ENCODE measurements around the gene PNRC1.
"Not testable (repeated sequence)": the region's sequence is repeated elsewhere in the genome, so short reads cannot be mapped to it uniquely, and the experiment has no call there.

PNRC1 gene

DNA sequence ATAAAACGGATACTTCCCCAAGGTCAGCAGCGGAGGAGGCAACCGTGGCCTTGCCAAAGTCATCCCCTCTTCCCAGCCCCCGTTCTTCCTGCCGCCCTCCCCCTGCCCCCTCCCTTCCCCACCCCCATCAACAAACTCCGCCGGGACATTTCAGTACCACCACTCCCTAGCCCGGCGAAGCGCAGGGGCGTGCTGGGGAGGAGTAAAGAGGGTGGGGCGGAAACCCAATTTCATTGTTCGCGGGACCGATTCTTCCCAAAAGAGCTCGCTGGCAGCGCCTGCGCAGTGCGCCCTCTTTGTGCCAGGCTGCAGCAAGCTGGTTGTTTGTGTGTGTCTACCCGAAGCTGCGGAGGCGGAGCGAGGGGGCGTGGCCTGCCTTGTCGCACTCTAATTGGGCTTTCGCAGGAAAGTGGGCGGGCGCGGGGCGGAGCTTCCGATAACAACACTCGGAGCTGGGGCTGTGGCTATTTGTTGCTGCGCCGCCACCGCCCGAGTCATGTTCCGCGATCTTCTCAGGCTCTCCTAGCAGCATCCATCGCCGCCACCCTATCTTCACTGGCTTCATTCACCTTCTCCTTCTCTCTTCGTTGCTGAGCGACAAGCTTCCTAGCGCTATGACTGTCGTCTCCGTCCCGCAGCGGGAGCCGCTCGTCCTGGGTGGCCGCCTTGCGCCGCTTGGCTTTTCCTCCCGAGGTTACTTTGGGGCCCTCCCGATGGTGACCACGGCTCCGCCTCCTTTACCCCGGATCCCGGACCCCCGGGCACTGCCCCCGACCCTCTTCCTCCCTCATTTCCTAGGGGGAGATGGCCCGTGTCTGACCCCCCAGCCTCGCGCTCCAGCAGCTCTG is at the start of gene PNRC1:
Gene PNRC1, plus strand, starts transcription at position 471 of the 848 bp plus-strand sequence. Its CDS starts 144 bp downstream, at position 615.
- DNase-seq: peak; percentile 97

DNA sequence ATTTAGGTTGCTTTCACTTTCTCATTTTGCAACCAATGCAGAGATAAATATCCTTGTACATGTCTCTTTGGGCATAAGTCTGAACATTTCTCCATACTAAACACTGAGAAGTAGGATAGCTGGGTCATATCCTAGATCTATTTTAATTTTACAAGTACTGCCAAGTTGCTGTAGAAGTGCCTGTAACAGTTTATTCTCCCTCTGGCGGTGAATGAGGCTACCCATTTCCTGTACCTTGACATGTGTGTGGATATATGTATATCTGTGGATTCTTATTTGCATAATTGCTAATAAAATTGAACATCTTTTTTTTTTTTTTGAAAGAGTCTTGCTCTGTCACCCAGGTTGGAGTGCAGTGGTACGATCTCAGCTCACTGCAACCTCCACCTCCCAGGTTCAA is 48.0 kb upstream of the PNRC1 start:
- no peak for DNase-seq

DNA sequence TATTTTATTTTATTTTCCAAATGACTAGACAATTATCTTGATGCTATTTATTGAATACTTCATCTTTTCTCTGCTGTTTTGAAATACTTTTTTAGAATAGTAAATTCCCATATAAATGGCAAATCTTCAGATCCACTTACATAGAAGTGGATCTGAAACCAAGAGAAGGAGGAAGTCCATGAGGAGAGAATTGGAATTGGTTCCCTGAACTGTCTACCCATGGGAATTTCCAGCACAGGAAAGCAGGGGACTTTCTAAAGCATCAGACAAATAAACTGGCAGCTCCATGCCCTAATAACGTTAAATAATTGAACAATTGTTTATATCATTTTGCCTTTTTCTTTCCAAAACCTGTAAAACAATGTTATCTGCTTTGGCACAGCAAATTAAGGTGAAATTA is 47.1 kb upstream of the PNRC1 start:
- DNase-seq: no peak

DNA sequence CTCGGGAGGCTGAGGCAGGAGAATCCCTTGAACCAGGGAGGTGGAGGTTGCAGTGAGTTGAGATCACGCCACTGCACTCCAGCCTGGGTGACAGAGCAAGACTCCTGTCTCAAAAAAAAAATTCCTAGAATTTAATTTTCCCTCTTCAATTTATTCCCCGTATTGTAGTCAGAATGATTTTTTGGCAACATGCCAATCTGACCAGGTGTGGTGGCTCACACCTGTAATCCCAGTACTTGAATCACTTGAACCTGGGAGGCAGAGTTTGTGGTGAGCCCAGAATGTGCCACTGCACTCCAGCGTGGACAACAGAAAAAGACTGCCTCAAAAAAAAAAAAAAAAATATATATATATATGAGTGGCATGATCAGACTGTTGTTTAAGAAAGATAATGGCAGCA is 46.4 kb upstream of the PNRC1 start:
- DNase-seq: not testable (repeated sequence)

DNA sequence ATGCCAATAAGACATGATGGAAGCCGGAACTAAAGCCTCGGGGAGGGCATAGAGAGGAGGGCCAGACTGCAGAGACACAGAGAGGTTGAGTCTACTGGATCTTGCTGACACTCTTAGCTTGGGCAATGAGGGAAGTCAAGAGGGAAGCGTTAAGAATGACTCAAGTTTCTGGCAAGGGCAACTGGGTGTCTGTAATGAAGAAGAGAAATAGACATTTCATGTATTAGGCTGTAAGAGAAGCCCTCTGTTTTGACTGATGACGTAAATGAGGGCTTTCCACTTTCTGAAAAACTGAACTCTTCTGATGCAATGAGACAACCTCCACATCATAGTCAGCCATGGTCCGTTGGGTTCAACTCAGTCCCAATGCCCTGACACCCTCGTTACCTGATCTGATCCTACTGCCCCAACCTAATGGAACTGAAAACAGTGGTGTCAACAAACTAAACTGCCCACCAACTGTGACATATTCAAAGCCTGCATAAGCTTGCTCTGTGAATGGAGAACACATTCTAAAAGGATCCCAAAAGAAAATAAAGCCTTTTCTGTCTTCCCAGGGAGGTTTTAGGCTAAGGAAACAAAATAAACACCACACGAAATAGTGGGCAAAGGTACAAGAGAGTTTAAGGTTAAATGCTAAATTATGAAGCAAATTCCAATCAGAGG is 45.8 kb upstream of the PNRC1 start:
- no peak for DNase-seq

DNA sequence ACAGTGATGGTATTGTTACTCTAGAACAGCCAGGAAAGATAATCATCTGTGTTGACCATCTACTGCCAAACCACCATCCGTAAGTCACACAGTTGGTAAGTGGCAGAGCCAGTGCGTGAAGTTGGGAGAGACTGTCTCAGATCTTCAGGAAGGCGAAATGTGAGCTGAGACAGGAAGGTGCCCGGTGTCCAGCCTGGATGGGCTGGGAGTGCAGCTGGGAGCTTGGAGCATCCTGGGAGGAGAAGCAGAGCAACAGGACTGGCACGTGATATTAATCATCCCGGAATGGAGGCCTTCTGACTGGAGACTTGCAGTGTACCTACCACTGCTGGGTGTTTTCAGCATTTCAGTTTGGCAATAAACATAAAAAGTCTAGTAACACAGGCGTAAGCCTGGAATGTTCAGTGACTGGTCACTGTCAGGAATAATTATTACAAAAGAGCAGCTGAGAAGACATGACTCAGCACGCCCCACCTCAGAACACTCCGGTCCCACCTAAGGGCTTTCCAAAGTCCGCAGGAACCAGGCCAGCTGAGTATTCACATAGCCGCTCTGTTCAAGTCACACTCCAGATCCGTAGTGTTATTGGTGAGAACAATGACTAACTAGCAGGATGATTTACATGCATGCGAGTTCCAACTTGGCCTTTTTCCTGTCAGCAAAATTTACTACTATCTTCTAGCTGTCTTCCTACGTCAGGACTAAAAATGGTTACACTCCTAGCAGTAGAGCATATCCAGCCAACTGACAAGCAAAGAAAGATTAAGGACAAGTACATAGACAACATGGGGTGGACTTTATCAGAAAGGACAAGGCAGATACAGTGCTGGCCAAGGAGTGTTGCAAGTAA is 45.1 kb upstream of the PNRC1 start:
- DNase-seq: no peak

DNA sequence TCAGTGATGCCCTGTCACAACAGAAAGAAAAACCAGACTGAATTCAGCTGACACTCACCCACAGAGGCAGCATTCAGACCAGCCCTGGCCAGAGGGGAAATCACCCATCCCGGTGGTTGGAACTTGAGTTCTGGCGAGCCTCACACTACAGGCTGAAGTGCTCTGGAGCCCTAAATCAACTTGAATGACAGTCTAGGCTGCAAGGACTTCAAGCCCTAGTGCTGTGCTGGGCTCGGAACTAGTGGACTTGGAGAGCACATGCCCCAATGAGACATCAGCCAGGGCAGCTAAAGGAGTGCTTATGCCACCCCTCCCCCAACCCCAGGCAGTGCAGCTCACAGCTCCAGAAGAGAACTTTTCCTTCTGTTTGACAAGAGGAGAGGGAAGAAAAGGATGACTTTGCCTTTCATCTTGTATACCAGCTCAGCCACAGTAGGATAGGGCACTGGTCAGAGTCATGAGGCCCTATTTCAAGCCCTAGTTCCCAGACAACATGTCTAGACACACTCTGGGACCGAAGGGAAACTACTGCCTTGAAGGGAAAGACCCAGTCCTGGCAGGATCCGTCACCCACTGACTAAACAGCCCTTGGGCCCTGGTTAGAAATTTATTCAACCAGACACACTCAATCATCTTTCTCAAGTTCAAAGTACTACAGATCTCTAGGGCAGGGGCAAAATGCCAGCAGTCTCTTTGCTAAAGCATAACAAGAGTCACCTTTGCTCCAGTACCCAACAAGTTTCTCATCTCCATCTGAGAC is 43.2 kb upstream of the PNRC1 start:
- no peak for DNase-seq

DNA sequence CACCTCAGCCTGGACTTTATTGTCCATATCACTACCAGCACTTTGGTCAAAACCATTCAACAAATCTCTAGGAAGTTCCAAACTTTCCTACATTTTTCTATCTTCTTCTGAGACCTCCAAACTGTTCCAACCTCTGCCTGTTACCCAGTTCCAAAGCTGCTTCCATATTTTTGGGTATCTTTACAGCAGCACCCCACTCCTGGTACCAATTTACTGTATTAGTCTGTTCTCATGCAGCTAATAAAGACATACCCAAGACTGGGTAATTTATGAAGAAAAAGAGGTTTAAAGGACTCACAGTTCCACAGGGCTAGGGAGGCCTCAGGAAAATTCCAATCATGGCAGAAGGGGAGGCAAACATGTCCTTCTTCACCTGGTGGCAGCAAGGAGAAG is 42.7 kb upstream of the PNRC1 start:
- not testable (repeated sequence) for DNase-seq

DNA sequence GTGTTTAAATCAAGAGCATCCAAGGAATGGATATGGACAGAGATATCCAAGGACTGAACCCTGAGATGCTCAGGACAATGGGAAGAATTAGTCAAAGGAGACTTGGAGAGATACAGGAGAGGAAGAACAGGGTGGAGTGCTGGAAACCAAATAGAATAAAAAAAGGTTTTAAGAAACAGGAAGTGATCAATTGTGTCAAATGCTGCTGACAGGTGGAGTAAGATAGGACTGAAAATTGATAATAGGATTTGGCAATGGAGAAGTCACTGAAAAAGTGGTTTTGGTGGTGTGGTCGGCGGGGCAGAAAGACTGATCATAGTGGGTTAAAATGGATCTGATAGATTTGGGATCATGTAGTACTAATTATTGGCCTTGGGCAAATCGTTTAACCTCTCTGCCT is 37.9 kb upstream of the PNRC1 start:
- no peak for DNase-seq

DNA sequence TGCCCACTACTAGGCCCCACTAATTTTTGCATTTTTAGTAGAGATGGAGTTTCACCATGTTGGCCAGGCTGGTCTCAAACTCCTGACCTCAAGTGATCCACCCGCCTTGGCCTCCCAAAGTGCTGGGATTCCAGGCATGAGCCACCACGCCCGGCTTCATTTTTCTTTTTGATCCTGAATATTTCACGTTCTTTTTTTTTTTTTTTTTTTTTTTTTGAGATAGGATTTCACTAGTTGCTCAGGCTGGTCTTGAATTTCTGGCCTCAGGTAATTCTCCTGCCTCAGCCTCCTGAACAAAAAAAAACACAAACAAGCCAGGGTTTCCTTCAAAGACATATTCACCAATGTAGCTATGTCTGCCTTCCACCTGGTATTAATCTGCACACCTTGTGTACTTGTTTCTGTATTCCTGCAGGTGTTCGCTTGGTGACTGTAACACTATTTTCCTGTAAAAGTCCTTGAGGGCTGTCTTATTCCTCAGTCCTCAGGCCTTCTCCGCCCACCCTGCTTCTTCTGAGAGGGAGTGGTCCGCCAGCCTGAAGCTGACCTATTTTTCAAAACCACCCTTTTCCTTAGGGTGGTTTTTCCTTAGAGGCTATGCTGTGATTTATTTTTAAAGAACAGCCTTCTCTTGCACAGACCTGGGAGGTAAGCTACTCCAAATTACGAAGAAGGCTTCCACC is 36.1 kb upstream of the PNRC1 start:
- DNase-seq: no peak

DNA sequence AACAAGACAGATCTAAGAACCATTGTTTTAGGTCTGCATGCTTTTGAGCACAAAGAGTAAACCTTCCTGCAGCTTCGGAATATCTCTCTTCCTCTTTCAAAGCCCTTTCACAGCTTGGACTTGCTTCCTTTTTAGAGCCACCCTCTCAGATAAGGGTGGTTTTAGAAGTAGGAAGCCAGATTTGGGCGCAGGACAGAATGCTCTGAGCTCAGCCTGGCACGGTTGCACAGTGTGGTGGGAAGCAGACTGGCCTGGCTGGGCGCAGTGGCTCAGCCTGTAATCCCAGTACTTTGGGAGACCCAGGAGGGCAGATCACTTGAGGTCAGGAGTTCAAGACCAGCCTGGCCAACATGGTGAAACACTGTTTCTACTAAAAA is 35.6 kb upstream of the PNRC1 start:
- DNase-seq: no peak

DNA sequence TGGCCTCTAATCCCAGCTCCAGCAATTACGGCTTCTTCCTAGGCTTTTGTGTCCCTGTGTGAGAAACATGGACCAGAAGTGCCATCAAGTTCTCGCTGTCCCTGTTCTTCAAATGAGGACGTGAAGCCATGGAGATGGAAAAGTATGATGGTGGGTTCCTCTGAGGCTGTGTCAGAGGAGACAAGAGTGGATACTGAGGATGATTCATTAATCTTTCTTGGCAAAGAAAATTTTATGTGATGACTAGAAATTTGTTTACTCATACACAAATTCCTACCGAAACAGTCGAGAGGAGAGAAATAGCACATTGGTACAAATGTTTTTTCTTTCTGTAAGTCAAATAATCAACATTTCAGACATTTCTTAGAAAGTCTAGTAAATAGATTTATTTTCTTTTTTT is 35.0 kb upstream of the PNRC1 start:
- DNase-seq: no peak

DNA sequence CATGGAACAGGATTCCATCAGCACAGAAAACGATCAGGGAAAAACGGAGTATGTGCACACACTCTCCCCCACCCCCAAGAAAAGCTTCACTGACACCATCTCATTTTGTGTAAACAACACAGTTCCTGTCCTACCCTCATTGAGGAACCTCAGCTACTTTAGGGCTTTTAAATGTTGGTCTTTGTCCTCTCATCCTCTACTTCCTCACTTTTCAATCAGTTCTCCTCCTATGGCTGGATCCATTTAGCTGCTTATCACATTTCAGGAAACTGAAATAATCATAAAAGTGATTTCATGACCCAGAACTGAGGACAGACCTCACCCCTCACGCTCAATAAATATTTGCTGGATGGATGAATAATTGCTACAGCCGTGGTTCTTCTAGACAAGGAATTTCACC is 33.1 kb upstream of the PNRC1 start:
- DNase-seq: no peak

DNA sequence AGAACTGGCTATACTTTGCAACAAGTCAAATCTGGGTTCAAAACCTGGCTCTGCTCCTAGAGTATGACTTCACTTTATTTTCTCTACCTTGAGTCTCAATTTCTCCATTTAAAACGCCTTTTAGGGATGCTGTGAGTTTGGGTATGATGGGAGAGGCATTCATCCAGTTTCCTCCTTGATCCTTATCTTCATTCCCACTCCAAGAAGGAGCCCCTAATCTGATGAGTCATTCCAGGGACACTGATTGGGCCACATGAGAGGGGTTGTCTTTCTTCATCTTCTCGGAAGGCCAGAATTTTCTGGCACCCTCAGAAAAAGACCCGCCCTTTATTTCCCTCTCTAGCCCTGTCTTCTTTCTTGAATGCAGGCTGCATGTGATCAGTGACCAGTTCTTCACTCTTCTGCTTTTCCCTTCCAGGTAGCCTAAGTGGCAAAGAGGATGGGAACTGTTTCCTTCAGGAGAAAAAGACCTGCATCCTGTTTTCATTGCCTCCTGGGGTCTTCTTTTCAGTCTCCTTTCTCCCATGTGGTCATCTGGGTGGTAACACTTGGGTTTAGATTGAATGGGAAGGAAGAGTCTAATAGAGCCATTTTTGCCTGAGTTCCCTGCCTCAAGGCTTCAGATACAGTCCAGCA is 32.1 kb upstream of the PNRC1 start:
- no peak for DNase-seq

DNA sequence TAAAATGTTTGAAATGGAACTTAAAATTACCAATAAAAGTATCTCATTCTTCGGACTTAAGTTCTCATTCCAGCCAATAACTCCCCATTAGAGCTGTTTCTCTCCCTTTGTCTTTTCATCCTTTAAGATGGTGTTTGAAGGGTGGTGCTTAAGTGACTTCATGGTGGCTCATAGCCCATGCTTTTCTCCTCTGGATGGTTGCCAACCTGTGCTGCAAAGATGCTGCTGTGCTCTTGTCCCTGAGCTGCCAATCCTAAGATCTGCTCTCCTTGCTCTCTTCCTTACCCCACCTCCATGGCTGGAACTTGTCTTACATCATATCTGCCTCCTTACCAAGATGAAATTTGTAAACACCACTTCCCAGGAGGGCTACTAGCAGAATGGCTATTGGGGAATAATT is 31.6 kb upstream of the PNRC1 start:
- DNase-seq: no peak

DNA sequence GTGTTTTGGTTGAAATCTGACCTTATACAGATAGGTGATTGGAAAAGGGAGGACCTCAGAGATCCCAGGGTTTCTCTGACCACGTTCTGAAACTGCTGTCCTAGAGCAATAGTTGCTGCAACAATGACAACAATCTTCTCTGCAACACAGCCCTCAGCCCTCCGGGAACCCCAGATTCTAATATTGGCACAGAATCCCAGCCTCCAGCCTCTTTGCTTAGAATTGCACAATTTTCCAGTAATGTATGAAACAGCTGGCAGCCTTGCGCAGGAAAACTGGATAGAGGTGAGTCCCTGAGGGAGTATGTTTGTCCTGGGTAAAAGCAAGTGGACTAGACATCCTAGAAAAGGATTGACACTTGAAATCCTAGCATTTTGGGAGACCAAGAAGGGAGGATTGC is 30.4 kb upstream of the PNRC1 start:
- no peak for DNase-seq

DNA sequence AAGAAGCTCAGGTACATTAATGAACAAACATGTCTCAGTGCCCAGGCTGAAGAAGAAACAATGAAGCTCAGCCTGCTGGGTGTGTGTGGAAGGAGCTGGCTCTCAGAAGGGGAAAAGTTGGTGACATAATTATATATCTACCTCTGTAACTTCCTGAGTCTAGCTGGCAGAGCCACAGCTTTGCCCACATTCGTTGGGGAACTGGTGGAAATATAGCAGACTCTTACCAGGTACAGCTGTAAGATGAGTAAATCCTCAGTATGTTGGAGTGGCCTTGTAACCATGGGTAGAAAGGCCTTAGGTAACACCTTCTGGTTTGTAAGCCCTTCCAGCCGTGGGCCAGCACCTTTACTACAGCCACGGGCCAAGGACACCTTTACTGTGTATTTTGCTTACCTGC is 29.9 kb upstream of the PNRC1 start:
- DNase-seq: no peak

DNA sequence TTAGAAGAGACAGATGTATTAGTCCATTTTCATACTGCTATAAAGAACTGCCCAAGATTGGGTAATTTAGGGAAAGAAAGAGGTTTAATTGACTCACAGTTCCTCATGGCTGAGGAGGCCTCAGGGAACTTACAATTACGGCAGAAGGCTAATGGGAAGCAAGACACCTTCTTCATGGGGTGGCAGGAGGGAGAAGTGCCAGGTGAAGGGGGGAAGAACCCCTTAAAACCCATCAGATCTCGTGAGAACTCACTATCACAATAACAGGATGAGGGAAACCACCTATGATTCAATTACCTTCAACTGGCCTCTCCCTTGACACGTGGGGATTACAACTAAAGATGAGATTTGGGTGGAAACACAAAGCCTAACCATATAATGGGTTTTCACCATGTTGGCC is 28.9 kb upstream of the PNRC1 start:
- no peak for DNase-seq

DNA sequence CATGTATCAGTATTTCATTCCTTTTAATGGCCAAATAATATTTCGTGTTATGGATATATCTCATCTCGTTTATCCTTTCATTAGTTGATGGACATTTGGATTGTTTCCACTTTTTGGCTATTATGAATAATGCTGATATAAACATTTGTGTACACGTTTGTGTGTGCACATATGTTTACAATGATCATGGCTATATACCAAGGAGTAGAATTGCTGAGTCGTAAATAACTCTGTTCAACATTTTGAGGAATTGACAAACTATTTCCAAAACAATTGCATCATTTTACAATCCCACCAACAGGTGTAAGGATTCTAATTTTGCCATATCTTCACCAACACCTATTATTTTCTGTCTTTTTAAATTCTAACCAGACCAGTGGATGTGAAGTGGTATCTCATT is 26.3 kb upstream of the PNRC1 start:
- no peak for DNase-seq

DNA sequence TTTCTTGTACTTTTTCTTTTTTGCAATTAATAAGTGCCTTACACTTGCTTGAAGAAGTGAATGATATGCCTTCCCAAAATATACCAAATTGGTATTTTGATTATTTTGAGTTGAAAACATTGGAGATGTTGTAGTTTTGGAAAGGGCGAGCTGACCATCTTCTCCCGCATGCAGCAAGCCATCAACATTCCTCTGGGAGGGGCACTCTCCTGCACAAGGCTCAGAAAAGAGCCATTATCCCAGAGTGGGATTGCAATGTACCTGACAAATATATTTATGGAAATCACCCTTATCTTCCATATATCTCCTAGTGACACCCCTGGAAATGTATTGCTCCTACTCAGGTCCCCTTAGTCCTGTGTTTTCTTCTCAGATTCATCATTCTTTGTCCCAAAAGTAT is 22.8 kb upstream of the PNRC1 start:
- DNase-seq: no peak

DNA sequence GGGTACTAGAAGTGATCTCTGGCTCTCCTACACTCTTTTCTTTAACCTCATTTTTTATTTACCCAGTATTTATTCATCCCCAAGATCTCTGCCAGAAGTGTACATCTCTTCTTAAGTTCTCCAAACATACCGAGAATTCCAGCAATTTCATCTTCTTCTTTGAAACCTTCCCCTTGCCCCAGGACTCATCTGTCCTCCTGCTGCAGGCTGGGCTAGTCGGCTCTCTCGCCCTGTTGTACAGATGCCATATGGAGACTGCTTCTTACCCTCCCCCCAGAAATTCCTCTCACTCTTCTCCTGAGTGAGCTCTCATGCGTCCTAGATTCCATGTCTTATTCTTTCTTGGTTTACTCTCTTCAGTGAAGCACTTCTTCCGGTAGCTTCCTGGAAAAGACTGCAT is 21.9 kb upstream of the PNRC1 start:
- no peak for DNase-seq

DNA sequence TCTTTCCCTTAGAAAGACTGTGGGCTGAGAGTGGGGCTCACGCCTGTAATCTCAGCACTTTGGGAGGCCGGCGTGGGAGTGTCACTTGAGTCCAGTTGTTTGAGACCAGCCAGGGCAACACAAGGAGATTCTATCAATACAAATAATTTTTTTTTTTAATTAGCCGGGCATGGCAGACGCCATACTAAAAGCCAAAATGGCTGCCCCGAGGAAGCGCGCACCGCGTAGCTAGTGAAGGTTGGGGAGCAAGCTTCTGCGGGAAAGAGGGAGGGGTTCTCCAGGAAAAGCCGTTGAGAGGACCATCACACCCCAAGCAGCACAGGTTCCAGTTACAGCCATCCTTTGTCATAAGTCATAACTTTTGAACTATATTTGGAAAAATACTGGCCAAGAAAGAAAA is 21.3 kb upstream of the PNRC1 start:
- no peak for DNase-seq

Measured in NCI-H1092 treated with DMSO at 0.1 percent for 48 hours (cell line).